ENCODE data around the gene P2RY6. TPM values are rescaled to one million over a fixed set of nuclear protein-coding genes. Genes with fewer than 3 reads are reported as not detected.
A peak's percentile ranks its signal among the peaks of the same experiment; 100 is the strongest.

The P2RY6 gene
- total RNA-seq, 1 donor from 2014 or later: 2.2 TPM

DNA sequence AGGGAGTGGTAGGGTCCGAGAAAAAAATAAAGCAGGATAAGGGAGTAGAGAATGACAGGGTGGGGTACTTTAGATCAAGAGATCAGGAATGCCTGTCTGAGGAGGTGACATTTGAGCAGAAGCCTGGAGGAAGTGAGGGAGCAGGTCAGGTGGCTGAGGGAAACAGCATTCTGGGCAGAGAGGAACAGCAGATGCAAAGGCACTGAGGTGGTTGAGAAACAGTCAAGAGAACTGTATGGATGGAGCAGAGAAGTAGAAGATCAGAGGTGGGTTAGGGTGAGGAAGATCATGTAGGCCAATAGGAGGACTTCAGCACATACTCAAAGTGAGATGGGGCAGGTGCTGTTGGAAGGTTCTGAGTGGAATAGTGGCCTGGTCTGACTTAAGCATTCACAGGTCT, 44.3 kb downstream of the P2RY6 start:
- no peak for DNase-seq (ENCODE audit: low spot score)

DNA sequence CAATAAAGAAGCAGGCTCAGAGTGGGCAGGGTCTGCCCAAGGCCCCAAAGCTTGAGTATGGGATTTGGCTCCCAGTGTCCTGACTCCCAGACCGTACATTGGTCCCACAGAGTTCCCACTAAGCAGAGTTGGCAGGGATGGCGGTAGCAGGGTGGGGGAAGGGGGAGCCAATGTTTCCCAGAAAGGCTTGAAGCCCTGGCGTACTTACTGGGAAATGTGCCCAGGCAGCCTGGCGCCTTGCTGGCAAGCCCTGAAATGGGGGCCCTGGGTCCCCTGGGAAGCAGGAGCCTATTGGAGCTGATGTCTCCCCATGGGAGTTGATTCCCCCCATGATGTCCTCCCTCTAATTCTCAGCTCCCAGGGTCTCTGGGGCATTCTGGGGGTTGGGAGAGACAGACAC, 45.2 kb downstream of the P2RY6 start:
- peak; percentile 85 for DNase-seq (ENCODE audit: low spot score)

DNA sequence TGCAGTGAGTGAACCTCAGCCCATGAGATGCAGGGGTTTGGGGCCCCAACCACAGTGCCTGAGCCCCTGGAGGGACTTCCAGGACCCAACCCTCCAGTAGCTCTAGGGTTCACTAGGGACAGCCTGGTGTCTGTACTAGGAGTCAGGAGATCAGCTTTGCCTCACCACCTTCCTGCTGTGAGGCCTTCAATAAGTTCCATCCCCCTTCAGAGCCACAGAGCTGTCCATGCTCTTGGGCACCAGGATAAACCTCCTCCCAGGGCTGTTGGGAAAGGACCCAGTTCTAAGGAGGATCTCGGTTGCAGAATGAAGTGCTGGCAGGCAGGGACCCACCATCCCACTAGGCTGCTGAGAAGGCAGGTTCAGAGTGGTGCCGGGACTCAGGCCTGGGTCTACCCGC, 45.7 kb downstream of the P2RY6 start:
- no peak for DNase-seq (ENCODE audit: low spot score)

GRCh38 chr11:73318501-73319011, 46.4 kb downstream of the P2RY6 start:
- no peak for DNase-seq (ENCODE audit: low spot score)

DNA sequence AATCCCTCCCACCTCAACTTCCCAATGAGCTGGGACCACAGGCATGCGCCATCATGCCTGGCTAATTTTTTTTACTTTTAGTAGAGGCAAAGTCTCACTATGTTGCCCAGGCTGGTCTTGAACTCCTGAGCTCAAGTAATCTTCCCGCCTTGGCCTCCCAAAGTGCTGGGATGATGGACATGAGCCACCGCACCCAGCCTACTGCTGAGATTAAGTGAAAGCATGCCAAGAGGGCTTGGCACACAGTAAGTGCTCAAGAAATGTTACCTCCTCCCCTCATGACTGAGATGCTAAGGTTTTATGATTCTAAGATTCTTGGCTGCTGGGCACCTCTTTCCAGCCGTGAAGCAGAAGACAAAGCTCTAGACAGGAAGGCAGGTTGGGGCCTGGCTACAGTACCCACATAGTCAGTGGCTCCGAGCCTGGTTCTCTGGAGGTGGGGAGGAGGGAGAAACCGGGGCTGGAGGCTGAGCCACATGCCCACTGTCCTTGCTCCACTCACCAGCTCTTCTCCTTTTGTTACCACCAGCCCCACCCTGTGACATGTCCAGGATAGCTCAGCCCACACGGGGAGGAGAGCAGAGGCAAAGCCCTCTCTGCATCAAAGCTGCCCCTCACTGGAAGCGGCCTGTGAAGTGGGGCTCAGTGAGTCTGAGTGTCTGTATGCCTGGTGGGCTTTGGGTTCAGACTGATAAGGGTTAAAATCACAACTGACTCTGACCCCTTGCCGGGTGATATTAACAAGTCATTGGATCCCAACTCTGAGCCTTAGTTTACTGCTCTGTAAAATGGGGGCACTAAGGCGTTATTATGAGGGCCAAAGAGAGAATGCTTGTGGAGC, 48.8 kb downstream of the P2RY6 start:
- no peak for DNase-seq (ENCODE audit: low spot score)

DNA sequence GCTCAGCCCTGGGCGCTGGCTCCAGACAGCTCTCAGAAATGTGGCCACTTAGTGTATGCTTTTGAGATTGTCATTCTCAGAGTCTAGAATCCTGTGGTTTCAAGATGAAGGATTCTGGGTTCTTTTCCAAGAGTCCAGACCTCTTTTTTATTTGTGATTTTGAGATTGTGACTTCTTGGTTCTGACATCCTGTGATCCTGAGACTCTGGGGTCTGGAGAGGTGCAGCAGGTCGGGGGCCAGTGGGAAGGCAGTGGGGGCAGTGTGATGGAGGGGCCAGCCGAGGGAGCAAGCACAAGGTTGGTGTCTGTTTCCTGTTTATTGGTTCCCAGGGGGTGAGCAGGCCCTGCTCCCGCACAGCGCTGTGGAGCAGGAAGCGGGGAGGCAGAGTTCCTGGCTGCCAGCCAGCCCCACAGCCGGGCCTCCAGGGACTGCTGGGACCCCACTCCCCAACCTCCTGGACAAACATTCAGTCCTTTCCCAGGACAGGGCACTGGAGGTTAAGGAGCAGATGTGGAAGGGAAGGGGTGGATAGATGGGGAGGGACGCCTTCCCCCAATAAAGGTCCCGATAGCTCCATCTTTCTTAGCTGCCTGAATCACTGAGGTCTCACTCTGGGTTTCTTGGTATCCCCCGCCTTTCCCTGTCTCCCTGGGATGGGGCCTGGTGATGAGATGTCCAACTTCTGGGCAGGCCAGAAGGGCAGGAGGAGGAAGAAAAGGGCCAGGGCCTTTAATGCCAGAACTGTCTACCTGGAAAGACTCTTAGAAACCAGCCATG, 49.7 kb downstream of the P2RY6 start:
- DNase-seq (ENCODE audit: low spot score): no peak

DNA sequence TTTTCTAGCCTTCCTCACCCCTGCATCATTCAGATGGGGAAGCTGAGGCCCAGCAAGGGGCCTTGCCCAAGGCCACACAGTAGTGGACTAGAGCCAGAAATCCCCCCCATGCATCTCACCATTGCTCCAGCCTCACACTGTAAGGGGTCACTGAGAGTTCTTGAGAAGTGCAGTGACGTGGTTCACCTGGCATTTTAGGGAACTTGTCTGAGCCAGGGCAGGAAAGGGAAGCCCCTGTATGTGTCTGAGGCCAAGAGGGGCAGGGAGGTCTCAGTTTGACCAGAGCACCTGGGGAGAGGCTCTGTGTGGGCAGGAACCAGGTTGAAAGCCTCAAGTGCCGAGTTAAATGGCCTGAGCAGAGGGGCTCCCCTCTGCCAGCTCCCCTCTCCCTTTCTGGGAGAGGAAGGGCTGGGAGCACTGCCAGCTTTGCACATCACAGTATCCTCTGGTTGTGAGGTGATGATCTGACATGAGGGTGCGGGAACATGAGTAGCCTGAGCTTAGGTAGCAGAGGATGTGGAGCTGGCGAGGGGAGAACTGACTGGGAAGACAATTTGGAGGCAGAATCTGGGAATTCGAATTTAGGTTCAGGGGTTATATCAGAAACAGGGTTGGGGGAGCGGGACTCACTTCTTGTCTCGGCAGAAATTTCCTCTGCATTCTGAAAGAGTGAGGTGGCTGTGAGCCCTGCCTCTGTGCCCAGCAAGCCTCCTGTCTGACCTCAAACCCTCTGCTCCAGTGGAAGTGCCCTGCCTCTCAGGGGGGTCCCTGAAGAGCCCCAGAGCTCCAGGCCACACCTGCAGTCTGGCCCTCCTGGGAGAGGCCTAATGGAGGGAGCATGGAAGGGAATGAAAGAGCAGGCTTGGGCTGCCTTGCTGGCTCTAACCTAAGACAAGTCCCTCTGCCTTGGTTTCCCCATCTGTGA, 50.5 kb downstream of the P2RY6 start:
- no peak for DNase-seq (ENCODE audit: low spot score)

DNA sequence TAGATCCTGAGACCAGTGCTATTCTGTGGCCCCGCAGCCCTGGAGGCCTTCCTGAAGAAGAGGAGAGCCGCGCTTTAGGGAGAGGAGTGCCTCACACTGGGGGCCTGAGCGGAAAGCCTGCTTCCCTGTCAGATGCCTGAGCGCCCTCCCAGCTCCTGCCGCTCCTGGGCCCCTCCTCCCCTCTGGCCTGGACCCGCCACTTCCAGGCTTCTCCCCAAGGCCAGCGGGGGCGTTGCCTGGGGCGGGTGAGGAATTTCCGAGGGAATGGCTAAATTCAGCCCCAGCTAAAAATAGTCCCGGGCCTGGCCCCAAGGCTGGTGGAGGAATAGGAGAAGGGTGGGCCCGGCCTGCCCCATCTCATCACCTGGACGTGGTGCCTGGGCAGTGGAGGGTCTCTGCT, 51.3 kb downstream of the P2RY6 start:
- peak; percentile 83 for DNase-seq (ENCODE audit: low spot score)

DNA sequence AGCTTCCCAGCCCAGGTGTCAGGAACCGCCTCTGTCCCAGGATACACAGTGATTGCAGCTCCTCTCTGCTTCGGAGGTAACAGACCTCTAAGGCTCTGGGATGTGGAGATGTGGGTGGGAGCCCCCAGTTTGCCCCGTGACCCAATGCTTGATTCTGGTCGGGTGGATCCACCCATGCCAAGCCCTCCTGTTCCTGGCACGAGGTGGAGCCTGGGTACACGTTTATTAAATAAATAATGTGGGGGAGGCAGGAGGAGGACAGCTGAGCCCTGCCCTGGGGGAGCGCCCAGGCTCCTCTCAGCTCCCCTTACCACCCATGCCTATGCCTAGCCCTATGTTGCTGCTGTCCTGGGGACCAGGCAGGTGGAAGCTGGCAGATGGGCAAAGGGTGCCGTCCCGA, 52.0 kb downstream of the P2RY6 start:
- DNase-seq (ENCODE audit: low spot score): no peak

- no peak for DNase-seq (ENCODE audit: low spot score)
These were observed 52.5 kb downstream of the P2RY6 start for GRCh38 chr11:73324665-73325035.

DNA sequence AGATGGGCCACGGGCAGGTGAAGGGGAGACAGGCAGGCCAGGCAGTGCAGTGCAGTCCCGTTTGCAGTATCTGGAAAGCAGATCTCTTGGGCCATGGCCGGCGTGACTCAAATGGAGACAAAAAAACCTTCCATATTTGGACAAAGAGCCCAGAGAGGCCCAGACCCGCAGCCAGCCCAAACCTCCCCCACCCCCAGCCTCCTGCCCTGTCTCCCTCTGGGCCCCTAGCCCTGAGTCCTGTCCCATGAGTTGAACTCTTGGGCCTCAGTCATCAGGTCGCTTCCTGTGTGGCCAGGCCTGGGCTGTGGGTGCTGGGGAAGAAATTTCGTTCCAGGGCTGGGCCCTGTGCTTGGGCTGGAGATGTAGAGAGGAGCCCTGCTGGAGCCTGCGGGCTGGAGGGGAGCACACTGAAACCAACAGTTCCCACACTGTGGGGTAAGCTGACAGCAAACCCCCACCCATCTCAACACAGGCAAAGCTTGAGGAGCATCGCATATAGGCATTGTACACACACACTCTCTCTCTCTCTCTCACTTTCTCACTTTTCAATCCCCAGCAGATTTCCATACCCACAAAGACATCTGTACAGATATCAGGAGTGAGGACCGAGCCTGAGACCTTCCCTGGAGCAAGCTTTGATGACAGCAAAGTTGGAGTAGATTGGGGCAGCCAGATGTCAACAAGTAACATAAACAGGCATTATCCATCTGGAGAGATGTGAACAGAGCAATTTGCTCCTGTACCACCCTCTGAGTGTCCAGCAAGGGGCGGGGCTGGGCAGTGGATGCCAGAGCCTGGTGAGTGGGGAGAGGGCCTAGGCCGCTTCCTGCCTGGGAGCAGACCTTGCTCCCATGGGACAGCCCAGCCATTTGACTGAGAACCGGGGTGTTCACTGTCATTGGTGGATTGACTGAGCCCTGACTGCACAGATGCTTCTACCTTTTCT, 53.2 kb downstream of the P2RY6 start:
- DNase-seq (ENCODE audit: low spot score): peak; percentile 69

- no peak for DNase-seq (ENCODE audit: low spot score)
These were observed 55.0 kb downstream of the P2RY6 start for GRCh38 chr11:73326929-73327811.

- DNase-seq (ENCODE audit: low spot score): no peak
These were observed 55.8 kb downstream of the P2RY6 start for GRCh38 chr11:73327812-73328364.

DNA sequence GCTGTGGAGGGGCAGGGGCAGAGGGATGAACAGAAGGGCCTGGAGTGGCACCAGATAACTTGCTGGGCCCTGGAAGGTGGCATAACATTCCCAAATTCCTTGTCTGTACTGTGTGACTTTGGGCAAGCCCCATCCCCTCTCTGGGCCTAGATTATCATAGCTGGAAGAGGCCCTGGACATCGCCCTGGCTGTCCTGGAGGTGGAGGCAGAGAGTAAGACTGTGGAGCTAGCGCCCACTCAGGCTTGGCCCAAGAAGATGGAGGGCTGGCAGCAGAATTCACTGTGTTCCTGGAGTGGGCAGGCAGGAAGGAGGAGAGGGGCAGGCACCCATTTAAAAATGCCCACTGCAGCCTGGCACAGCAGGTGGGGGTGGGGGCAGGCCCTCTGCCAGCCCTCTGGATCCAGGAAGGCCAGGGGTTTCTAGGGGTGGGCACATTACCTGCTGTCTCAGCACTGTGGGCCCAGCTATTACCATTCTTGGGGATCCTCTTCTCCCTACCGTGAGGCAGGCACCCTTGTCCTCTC, 58.5 kb downstream of the P2RY6 start:
- DNase-seq (ENCODE audit: low spot score): no peak

- DNase-seq (ENCODE audit: low spot score): no peak
These were observed 59.2 kb downstream of the P2RY6 start for GRCh38 chr11:73331138-73331916.

DNA sequence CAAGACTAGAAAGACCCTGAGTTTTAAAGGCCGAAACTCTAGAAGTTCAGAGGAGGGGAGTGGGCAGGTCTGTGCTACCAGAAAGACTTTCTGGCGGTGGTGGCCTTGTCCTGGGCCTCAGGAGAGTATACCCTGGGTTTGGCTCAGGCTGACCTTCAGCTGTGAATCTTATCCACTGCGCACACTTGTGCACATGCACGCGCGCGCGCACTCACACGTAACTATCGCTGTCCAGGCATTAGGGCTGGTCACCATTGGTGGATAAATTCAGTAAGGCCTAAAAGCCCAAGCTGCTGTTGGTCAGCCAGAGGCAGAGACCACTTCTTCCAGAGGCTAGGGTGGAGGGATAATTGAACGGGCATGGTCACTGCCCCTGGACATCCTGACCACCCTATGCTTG, 61.0 kb downstream of the P2RY6 start:
- DNase-seq (ENCODE audit: low spot score): no peak

DNA sequence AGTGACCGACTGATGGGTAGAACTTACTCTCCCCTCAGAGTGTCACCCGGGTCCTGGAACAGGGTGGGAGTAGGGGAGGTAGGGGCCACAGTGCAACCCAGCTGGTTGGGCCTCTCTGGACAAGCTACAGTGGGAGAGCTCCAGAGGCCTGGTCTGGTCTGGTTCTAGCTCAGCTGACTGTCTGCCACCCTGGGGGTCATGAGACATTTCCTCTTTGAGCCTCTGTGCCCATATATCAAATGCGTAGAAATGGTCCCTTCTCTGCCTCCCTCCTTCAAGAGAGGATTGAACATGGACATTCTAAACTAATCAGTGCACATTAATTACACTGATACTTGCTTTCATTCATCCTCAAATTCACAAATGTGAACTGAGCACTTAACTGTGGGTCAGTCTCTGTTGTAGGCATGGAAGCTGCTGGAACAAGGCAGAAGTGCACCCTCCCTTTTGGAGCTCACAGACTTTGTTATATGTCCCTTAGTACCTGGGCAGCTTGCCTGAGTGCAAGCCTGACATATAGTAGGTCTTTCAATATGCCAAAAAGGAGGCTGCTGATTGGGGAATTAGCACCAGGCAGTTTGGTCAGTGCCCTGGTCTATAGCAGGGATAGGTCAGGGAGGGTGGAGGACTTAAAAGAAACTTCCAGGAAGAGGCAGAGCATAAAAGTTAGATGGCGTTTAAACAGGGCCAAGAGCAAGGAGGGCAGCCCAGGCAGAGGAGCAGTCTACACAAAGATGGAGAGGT, 61.7 kb downstream of the P2RY6 start:
- no peak for DNase-seq (ENCODE audit: low spot score)

Measured in ureter (tissue), 1 donor.